Activated T-helper 1 cell treated with anti-CD3 and anti-CD28 coated beads, Interleukin-2, amount 50 U/mL, for 16 hours (primary cell): ENCODE measurements around the gene NPEPL1.
"Not testable (repeated sequence)": the region's sequence is repeated elsewhere in the genome, so short reads cannot be mapped to it uniquely, and the experiment has no call there.

Experiments used
- DNase-seq, 2 donors: peaks; one replicate each; pipeline ENCODE4 v3.0.0-alpha.2; 2020; ENCODE audit warnings: low read depth in 1 of 2, low spot score in 1 of 2

NPEPL1 gene

GRCh38 chr20:58712806-58713731 is 20.5 kb downstream of the NPEPL1 start:
- DNase-seq = no peak

- no peak for DNase-seq
Observed at GRCh38 chr20:58713801-58714339, 21.3 kb downstream of the NPEPL1 start.

GRCh38 chr20:58714340-58714922 is 21.8 kb downstream of the NPEPL1 start:
- no peak for DNase-seq

GRCh38 chr20:58714923-58715351 is 22.3 kb downstream of the NPEPL1 start:
- DNase-seq = no peak

GRCh38 chr20:58715391-58715800 is 22.8 kb downstream of the NPEPL1 start:
- no peak for DNase-seq

GRCh38 chr20:58715801-58716475 is 23.3 kb downstream of the NPEPL1 start:
- no peak for DNase-seq

GRCh38 chr20:58716476-58717277 is 24.1 kb downstream of the NPEPL1 start:
- DNase-seq = no peak

- no peak for DNase-seq
Observed at GRCh38 chr20:58717278-58718091, 24.9 kb downstream of the NPEPL1 start.

- DNase-seq = no peak
Observed at GRCh38 chr20:58718121-58718563, 25.5 kb downstream of the NPEPL1 start.

- DNase-seq = no peak
Observed at GRCh38 chr20:58718729-58719128, 26.1 kb downstream of the NPEPL1 start.

GRCh38 chr20:58719258-58719657 is 26.7 kb downstream of the NPEPL1 start:
- no peak for DNase-seq

GRCh38 chr20:58719971-58720371 is 27.4 kb downstream of the NPEPL1 start:
- DNase-seq = no peak

- DNase-seq = no peak
Observed at GRCh38 chr20:58720890-58721289, 28.3 kb downstream of the NPEPL1 start.

GRCh38 chr20:58721951-58722778 is 29.6 kb downstream of the NPEPL1 start:
- DNase-seq = no peak

GRCh38 chr20:58722877-58723627 is 30.5 kb downstream of the NPEPL1 start:
- DNase-seq = no peak

- no peak for DNase-seq
Observed at GRCh38 chr20:58723628-58723984, 31.0 kb downstream of the NPEPL1 start.

- DNase-seq = not testable (repeated sequence)
Observed at GRCh38 chr20:58726156-58726555, 33.6 kb downstream of the NPEPL1 start.

GRCh38 chr20:58731192-58731591 is 38.6 kb downstream of the NPEPL1 start:
- DNase-seq = no peak
